Neural cell (in vitro differentiated cells): ENCODE measurements around the gene ANKRD63.

Experiments used
- CTCF ChIP-seq: fragments of 450-650 bp; IDR thresholded peaks from 2 replicates; pipeline ENCODE4 v1.5.1; 2014; ENCODE audit warnings: antibody characterized with exemption, mild to moderate bottlenecking, moderate library complexity; ENCODE audit not compliant: poor library complexity, severe bottlenecking
- EP300 ChIP-seq: fragments of 450-650 bp; conservative IDR thresholded peaks from 2 replicates; pipeline ENCODE4 v1.6.1; 2014; ENCODE audit warnings: antibody characterized with exemption, mild to moderate bottlenecking, moderate library complexity; ENCODE audit not compliant: poor library complexity, severe bottlenecking
- EZH2 ChIP-seq: fragments of 200-600, 300-800 bp; shearing (Covaris generic), sonication (generic); IDR thresholded peaks from 2 replicates; pipeline ENCODE4 v1.6.1; 2014; ENCODE audit warnings: antibody characterized with exemption, low read length, borderline replicate concordance, mild to moderate bottlenecking; ENCODE audit not compliant: insufficient read depth, poor library complexity, severe bottlenecking
- POLR2AphosphoS5 ChIP-seq: IDR thresholded peaks from 2 replicates; pipeline ENCODE4 v1.6.1; 2012
- RAD21 ChIP-seq: fragments of 450-650 bp; conservative IDR thresholded peaks from 2 replicates; pipeline ENCODE4 v1.6.1; 2014; ENCODE audit warnings: antibody characterized with exemption, mild to moderate bottlenecking, moderate library complexity
- TAF1 ChIP-seq: IDR thresholded peaks from 2 replicates; pipeline ENCODE4 v1.6.1; 2012; ENCODE audit warnings: low read depth

- TF ChIP-seq RAD21: no peak
- TF ChIP-seq CTCF: no peak
- no peak for TF ChIP-seq POLR2AphosphoS5
- no peak for TF ChIP-seq TAF1
- TF ChIP-seq EZH2: no peak
- TF ChIP-seq EP300: no peak
Measured at GRCh38 chr15:40290545-40290917, 7.7 kb upstream of the ANKRD63 start.
